ENCODE measurements around the gene PTPRM. TPM values are rescaled to one million over a fixed set of nuclear protein-coding genes. Genes with fewer than 3 reads are reported as not detected.
A peak's percentile ranks its signal among the peaks of the same experiment; 100 is the strongest.

The PTPRM gene
- polyA plus RNA-seq, 6 donors from 2014 or later: not detected

DNA sequence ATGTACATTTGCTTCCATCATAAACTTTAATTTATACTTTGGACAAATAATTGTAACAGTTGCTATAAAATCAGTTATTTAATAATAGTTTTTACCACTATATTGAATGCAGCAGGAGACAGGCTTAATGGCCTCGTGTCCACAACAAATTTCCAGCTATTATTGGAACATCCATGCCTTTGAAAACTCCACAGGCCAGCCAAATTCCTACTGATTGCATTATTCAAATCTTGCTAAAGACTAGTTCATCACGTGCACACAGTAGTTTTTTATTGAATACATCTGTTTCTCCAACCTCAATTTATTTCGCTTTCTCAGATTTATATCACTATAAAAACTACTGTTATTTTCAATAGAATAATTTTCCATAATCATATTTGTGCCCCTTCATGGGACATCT, 18.4 kb upstream of the PTPRM start:
- Mint-ChIP-seq H3K9me3 (peaks cover 0 to 4% (median 0%) of the 10 kb centered on the region in 7 donors), H3K27ac (peak overlapping the region in 1 of 6 donors; percentile 44), H3K36me3 (no peaks in the 10 kb centered on the region), H3K4me3 (no peak overlapping the region), H3K27me3 (peaks cover 0 to 5% (median 0%) of the 10 kb centered on the region in 3 donors), H3K4me1 (no peaks in the 10 kb centered on the region)
- no peak for DNase-seq
- no peak for ATAC-seq (ENCODE audit: low read depth in 2 of 2)

DNA sequence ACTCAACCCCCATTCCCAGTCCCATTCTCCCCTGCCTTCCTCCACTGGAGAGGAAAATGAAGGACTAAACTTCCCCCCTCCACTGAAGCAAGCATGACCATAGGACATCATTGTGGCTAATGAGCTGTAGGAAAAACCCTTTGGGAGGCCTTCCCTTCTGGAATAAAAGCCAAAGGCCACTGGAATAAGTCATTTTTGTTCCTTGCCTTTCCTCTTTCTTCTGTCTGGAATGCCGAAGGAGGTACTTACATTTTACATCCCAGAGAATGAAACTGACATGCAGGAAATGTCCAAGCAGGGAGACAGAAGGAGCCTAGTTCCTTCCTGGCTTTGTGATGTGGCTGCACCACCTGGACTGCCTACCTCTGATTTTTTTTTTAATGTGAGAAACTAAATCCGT, 9.1 kb upstream of the PTPRM start:
- peaks cover 8 to 18% (median 17%) of the 10 kb centered on the region in 3 donors for H3K27me3 Mint-ChIP-seq
- H3K36me3 Mint-ChIP-seq: no peaks in the 10 kb centered on the region
- no peak for ATAC-seq (ENCODE audit: low read depth in 2 of 2)
- H3K4me1 Mint-ChIP-seq: no peaks in the 10 kb centered on the region
- H3K4me3 Mint-ChIP-seq: no peak overlapping the region
- no peak for DNase-seq
- peaks cover 0 to 1% (median 0%) of the 10 kb centered on the region in 7 donors for H3K9me3 Mint-ChIP-seq
- H3K27ac Mint-ChIP-seq: no peak overlapping the region

DNA sequence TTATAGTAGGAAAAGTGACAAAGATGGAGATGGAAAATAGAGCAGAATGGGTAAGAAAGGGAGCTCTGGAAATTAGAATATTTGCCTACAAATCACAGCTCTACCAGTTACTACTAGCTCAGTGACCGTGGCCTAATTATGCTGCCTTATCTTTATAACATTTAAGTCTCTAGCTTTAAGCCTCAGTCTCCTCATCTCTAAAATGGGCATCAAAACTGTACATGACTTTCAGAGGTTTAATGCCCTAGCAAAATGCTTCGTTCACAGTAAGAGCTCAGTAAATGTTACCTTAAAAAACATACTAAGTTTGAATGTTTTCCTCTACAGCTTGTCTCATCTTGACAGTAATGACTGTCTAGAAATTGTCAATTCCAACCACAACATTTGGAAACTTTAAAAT, 8.3 kb upstream of the PTPRM start:
- H3K4me3 Mint-ChIP-seq: no peak overlapping the region
- H3K27me3 Mint-ChIP-seq: peaks cover 8 to 19% (median 17%) of the 10 kb centered on the region in 3 donors
- H3K4me1 Mint-ChIP-seq: no peaks in the 10 kb centered on the region
- H3K36me3 Mint-ChIP-seq: no peaks in the 10 kb centered on the region
- DNase-seq: no peak
- no peak for ATAC-seq (ENCODE audit: low read depth in 2 of 2)
- no peak overlapping the region for H3K27ac Mint-ChIP-seq
- H3K9me3 Mint-ChIP-seq: no peaks in the 10 kb centered on the region

DNA sequence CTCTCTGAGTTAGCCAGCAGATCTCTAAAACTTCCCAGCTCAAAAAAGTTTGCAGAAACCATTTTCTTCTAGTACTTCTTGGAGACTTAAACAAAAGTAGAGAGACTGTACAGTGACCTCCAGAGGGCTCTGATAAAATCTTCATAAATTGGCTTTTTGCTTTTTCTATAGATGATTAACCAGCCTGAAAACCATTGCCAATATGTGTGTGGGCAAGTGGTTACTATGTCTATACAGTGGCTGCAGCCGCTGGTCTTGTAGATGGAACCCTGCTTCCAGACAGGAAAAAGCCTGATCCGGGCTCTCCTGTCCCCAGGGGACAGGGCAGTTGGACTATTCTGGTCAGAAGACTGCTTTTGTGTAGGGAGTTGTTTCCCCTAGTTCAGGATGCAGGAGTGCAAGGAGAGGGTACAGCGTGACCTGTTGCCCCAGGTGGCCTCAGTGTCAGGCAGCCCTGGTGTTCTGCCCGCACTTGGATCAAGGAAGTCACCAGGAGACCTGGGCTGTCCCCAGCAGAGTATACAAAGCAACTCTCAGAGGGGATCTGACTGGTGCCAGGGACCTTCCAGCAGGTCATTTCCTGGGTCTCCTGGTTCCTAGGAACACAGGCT, 7.3 kb upstream of the PTPRM start:
- no peak for DNase-seq

DNA sequence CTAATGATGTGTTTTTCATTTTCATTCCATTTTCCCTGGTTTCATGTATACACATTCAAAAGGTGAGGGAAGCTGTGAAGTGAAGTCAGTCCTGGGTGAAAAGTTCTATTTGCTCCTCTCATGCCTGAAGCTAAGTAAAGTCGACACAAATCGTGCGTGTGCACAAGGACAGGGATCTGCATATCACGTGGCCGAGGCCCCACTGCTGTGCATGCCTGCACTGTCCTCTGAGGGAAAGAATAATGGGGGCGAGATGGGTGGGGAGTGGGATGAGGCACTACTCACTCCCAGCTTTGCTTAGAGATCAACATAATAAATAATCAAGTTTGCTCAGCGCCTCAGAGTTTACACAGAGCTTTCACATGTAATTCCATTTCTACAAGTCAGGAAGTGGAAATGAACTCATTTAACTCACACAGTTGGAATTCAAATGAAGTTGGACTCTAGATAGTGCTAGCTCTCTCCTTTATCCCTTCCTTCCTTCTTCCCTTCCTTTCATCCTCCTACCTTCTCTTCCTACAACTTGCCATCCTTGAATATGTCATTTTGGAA, 5.1 kb upstream of the PTPRM start:
- DNase-seq (no peak), ATAC-seq (ENCODE audit: low read depth in 2 of 2) (no peak)
- Mint-ChIP-seq H3K36me3 (no peaks in the 10 kb centered on the region), H3K4me3 (no peak overlapping the region), H3K27me3 (peaks cover 22 to 37% (median 34%) of the 10 kb centered on the region in 3 donors), H3K9me3 (no peaks in the 10 kb centered on the region), H3K27ac (no peak overlapping the region), H3K4me1 (peaks cover 0 to 4% (median 0%) of the 10 kb centered on the region in 3 donors)

More for the DNA sequence above, 7.3 kb upstream of the PTPRM start:
- H3K36me3 Mint-ChIP-seq: no peaks in the 10 kb centered on the region
- no peak for ATAC-seq (ENCODE audit: low read depth in 2 of 2)
- no peaks in the 10 kb centered on the region for H3K4me1 Mint-ChIP-seq
- H3K4me3 Mint-ChIP-seq: no peak overlapping the region
- H3K27ac Mint-ChIP-seq: no peak overlapping the region
- peaks cover 11 to 26% (median 22%) of the 10 kb centered on the region in 3 donors for H3K27me3 Mint-ChIP-seq
- H3K9me3 Mint-ChIP-seq: no peaks in the 10 kb centered on the region

DNA sequence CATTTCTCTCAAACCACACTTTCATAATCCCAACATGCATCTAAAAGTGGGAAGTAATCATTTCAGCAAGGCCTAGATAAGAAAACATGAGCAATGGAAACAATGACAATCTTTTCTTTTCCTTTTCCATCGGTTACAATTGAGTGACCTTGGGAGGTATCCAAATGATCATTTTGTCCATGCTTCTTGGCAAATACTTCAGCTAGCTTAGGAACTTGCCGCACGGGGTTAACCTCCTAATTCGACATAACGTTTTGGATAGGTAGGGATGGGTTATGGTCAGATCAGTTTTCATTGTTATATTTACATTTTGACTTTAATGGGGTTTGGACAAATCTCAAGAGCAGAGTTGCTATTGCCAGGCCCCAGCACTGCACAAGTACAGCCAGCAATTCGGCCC, 4.6 kb upstream of the PTPRM start:
- Mint-ChIP-seq H3K4me1 (peaks cover 0 to 4% (median 0%) of the 10 kb centered on the region in 3 donors), H3K27ac (no peak overlapping the region), H3K27me3 (peaks cover 22 to 32% (median 31%) of the 10 kb centered on the region in 3 donors), H3K9me3 (no peaks in the 10 kb centered on the region), H3K36me3 (no peaks in the 10 kb centered on the region), H3K4me3 (no peak overlapping the region)
- ATAC-seq (ENCODE audit: low read depth in 2 of 2) (no peak), DNase-seq (no peak)

DNA sequence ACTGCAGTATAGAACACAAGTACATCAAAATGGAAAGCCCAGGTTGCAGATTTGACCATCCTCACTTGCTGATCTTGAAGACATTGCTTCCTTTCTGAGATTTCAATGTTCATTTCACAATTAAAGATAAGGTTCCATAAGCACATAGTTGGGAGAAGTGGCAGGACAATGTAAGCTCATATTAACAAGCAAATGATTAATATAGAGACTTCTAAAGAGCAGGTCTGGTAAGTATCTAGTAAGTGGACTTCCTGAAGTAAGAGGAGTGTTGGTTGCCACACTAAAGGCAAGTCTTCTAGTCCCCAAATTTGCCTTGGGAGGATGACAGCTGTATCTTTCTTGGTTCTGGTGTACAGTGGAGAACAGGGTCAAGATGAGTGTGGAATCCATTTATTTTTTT, 1.4 kb upstream of the PTPRM start:
- peaks cover 0 to 11% (median 3%) of the 10 kb centered on the region in 7 donors for H3K9me3 Mint-ChIP-seq
- H3K27me3 Mint-ChIP-seq: peaks cover 42 to 48% (median 48%) of the 10 kb centered on the region in 3 donors
- H3K36me3 Mint-ChIP-seq: no peaks in the 10 kb centered on the region
- DNase-seq (no peak), ATAC-seq (ENCODE audit: low read depth in 2 of 2) (no peak)
- no peak overlapping the region for H3K27ac Mint-ChIP-seq
- peak overlapping the region in 7 of 8 donors; percentile 3 to 41 (median 35) for H3K4me3 Mint-ChIP-seq
- H3K4me1 Mint-ChIP-seq: peaks cover 0 to 9% (median 0%) of the 10 kb centered on the region in 3 donors

DNA sequence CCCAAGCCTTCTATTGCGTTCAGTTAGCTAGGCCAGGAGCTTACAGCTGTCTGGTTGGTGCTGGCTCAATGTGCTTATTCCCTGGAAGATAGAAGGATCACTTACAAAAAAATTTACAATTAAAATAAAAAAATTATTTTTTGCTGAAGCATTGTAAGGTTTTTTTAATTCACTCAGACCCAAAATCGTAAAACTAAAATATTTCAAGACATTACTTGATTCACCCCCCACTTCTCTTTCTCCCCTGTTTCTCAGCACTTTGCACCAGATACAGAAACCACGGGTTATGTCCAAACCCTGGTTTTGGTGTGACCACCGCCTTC, 911 bp upstream of the PTPRM start:
- Mint-ChIP-seq H3K27ac (no peak overlapping the region), H3K9me3 (peaks cover 0 to 16% (median 3%) of the 10 kb centered on the region in 7 donors), H3K4me3 (peak overlapping the region in 5 of 8 donors; percentile 16 to 54 (median 37)), H3K4me1 (peaks cover 0 to 9% (median 0%) of the 10 kb centered on the region in 3 donors), H3K36me3 (no peaks in the 10 kb centered on the region), H3K27me3 (peaks cover 47 to 52% (median 51%) of the 10 kb centered on the region in 3 donors)
- DNase-seq (no peak), ATAC-seq (ENCODE audit: low read depth in 2 of 2) (no peak)

DNA sequence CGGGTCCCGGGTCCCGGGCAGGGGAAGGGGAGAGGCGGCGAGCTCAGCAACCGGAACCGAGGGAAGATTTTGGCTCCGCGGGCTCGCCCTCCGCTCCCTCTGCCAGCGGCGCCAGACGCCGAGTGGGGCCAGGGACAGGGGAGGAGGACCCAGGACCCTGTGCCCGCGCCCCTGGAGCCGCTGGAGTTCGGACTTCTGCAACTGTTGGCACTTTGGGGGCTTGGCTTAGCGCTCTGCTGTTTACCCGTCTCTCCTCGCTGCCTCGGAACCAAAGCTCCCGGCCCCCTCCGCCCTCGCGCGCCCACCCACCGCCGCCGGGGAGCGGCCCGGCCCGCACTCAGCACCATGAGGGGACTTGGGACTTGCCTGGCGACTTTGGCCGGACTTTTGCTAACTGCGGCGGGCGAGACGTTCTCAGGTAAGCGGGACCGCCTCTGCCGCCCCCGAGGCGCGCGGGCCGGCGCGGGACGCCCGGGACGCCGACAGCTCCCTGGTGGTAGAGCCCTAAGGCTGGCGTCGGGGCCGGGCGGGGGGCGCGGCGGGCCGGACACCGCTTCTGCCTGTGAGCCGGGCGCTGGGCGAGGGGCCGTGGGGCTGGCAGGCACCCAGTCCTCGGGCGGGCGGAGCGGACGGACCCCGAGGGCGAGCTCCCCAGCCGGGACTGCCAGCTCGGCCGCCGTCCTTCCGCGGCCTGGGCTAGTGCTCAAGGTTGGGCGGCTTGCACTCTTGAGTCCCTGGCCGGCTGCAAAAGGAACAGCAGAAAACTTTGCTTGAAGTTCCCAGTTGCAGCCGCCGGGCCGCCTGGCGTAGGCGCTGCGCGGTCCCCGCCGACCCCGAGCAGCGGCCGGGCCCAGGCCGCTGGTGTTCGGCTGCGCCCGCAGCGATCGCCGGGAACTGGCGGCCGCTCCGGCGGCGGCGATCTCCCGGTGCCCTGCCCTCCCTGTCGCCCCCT, 634 bp downstream of the PTPRM start:
- no peak for ATAC-seq (ENCODE audit: low read depth in 2 of 2)
- H3K27me3 Mint-ChIP-seq: peaks cover 43 to 49% (median 45%) of the 10 kb centered on the region in 3 donors

DNA sequence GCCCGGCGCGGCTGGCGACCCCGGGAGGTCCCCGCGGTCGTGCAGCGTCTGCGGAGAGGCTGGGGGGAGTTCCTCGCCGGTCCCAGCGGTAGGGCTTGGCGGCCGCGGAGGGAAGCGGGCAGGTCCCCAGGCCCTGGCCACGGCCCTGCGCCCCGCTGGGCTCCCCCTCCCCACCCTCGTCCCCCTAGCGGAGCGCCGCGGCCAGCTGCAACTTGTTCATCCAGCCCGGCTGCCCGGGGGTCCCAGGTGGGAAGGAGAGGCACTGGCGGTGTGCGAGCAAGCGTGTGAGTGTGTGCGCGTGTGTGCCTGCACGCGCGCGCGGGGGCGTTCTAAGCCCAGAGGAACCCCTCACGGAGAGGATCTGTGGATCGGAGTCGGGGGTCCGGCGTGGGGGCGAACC, 1.3 kb downstream of the PTPRM start:
- Mint-ChIP-seq H3K4me1 (peaks cover 0 to 9% (median 0%) of the 10 kb centered on the region in 3 donors), H3K27ac (no peak overlapping the region), H3K36me3 (no peaks in the 10 kb centered on the region), H3K4me3 (peak overlapping the region in 7 of 8 donors; percentile 28 to 84 (median 69)), H3K9me3 (peaks cover 0 to 16% (median 3%) of the 10 kb centered on the region in 7 donors), H3K27me3 (peaks cover 49 to 53% (median 52%) of the 10 kb centered on the region in 3 donors)
- DNase-seq (no peak), ATAC-seq (ENCODE audit: low read depth in 2 of 2) (no peak)

More for the DNA sequence above, 634 bp downstream of the PTPRM start:
- H3K4me3 Mint-ChIP-seq: peak overlapping the region in 1 of 8 donors; percentile 54
- peaks cover 0 to 16% (median 3%) of the 10 kb centered on the region in 7 donors for H3K9me3 Mint-ChIP-seq
- H3K36me3 Mint-ChIP-seq: no peaks in the 10 kb centered on the region
- peaks cover 0 to 9% (median 0%) of the 10 kb centered on the region in 3 donors for H3K4me1 Mint-ChIP-seq
- no peak for DNase-seq
- H3K27ac Mint-ChIP-seq: no peak overlapping the region

DNA sequence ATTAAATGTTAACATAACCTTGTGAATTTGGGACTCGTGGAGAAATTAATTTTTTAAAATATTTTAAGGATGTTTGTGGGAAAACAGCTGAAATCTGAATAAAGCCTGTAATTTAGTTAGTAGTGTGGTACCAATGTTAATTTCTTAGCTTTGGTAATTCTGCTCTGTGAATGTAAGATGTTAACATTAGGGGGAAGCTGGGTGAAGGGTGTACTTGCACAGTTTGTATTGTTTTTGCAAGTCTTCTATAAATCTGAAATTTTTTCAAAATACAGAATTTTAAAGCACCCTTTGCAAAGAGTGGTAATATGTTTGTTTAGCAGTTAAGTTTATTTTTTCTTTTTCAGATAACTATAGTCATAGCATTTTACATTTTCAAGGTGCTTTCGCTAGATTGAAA, 4.5 kb downstream of the PTPRM start:
- Mint-ChIP-seq H3K9me3 (peaks cover 0 to 16% (median 3%) of the 10 kb centered on the region in 7 donors), H3K4me1 (peaks cover 0 to 5% (median 0%) of the 10 kb centered on the region in 3 donors), H3K4me3 (no peak overlapping the region), H3K27me3 (peaks cover 31 to 34% (median 31%) of the 10 kb centered on the region in 3 donors), H3K27ac (no peak overlapping the region), H3K36me3 (no peaks in the 10 kb centered on the region)
- DNase-seq: no peak
- no peak for ATAC-seq (ENCODE audit: low read depth in 2 of 2)

DNA sequence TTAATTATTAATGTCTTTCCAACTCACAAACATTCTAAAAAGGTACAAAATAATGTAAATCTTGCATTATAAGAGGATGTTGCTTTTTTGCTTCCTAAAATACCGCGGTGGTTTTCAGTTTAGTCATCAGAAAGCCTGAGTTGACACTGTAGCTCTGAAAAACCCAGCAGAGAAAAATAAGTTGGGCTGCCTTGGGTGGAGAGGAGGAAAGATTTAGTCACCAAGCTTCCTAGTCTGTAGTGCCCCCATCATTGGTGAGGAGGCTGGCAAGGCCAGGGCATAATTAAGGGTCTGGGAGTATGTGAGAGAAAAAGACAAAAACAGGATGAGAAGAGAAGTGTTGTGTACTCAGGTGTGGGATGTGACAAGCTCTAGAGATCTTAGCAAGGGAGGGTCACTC, 5.7 kb downstream of the PTPRM start:
- H3K36me3 Mint-ChIP-seq: no peaks in the 10 kb centered on the region
- peaks cover 0 to 5% (median 0%) of the 10 kb centered on the region in 3 donors for H3K4me1 Mint-ChIP-seq
- H3K27ac Mint-ChIP-seq: no peak overlapping the region
- no peak for ATAC-seq (ENCODE audit: low read depth in 2 of 2)
- H3K4me3 Mint-ChIP-seq: no peak overlapping the region
- H3K27me3 Mint-ChIP-seq: peaks cover 31 to 34% (median 34%) of the 10 kb centered on the region in 3 donors
- peaks cover 0 to 16% (median 3%) of the 10 kb centered on the region in 7 donors for H3K9me3 Mint-ChIP-seq
- no peak for DNase-seq

DNA sequence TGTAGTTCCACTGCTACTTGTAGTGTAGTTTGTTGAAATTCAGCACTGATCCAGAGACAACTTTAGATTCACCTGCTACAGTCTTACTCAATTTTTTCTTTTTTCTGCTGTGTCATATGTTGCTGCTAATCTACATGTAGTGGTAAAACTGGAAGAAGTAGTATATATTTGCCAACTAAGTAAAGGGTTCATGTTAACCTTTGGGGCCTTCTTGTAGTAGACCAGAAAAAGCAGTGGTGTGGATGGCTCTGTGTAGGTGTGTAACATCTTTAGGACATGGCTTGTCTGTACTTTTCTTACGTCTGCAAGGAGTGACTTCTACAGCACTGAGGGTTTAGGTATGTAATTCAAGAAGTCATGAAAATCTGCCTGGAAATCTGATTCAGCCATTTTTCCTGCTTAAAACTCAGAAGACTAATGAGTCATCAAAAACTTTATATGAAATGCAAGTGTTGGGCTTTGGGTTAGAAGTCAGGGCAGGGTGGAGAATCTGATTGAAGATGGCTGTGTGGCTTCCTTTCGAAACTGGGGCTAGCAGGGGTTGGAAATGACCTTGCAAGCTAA, 8.4 kb downstream of the PTPRM start:
- Mint-ChIP-seq H3K27ac (no peak overlapping the region), H3K36me3 (no peaks in the 10 kb centered on the region), H3K4me1 (no peaks in the 10 kb centered on the region), H3K4me3 (no peak overlapping the region), H3K27me3 (peaks cover 14 to 18% (median 16%) of the 10 kb centered on the region in 3 donors), H3K9me3 (peaks cover 0 to 7% (median 0%) of the 10 kb centered on the region in 7 donors)
- DNase-seq: no peak
- no peak for ATAC-seq (ENCODE audit: low read depth in 2 of 2)

Data from naive B cell (primary cell).